ENCODE results near the gene BLVRB. TPM values are rescaled to one million over a fixed set of nuclear protein-coding genes. Genes with fewer than 3 reads are reported as not detected.

BLVRB gene
- total RNA-seq, 2 experiments from 2014 or later: 34.1 to 35.6 TPM

- Mint-ChIP-seq H3K27ac (peak overlapping the region; percentile 90), H3K27me3 (no peaks in the 10 kb centered on the region), H3K4me3 (peak overlapping the region; percentile 76), H3K36me3 (ENCODE audit: low read depth) (peaks cover 20% of the 10 kb centered on the region), H3K9me3 (ENCODE audit: low read depth) (no peaks in the 10 kb centered on the region), H3K4me1 (peaks cover 22% of the 10 kb centered on the region)
- DNase-seq (no peak), ATAC-seq (no peak)
- intact Hi-C loops (cut with DNase I, micrococcal nuclease): no loop called here
- ChIA-PET POLR2A (interaction anchor here (1.3 kb wide), 1 partner anchor 12 kb away, joined by 3 read pairs; no protein-coding TSS in a partner anchor), CTCF (interaction anchor here (0.7 to 2.6 kb wide), 4 partner anchors 9 to 144 kb away, joined by 3 to 14 read pairs (median 4); partner anchors contain the start of gene BLVRB)
Measured at GRCh38 chr19:40422748-40423566, 42.6 kb downstream of the BLVRB start.

GRCh38 chr19:40421993-40422747 is 43.4 kb downstream of the BLVRB start:
- H3K36me3 Mint-ChIP-seq (ENCODE audit: low read depth): peaks cover 20% of the 10 kb centered on the region
- no peaks in the 10 kb centered on the region for H3K9me3 Mint-ChIP-seq (ENCODE audit: low read depth)
- ChIA-PET CTCF (interaction anchor here (1.2 to 2.6 kb wide), 2 partner anchors 10 to 42 kb away, joined by 4 to 14 read pairs; partner anchors contain the start of gene BLVRB), POLR2A (interaction anchor here (0.5 to 1.7 kb wide), 2 partner anchors 19 to 333 kb away, joined by 4 to 7 read pairs; no protein-coding TSS in a partner anchor)
- peak overlapping the region; percentile 90 for H3K27ac Mint-ChIP-seq
- H3K4me1 Mint-ChIP-seq: peaks cover 28% of the 10 kb centered on the region
- ATAC-seq: no peak
- no peak for DNase-seq
- H3K27me3 Mint-ChIP-seq: no peaks in the 10 kb centered on the region
- H3K4me3 Mint-ChIP-seq: peak overlapping the region; percentile 76
- intact Hi-C loops (cut with DNase I, micrococcal nuclease): loop anchor here (1.0 to 2.0 kb wide), 8 partner anchors 17 to 329 kb away; partner anchors contain the start of genes ACTMAP (in 1 of the 2), BLVRB (in 1 of the 2), C19orf47 (in 1 of the 2) and PLD3 (in 1 of the 2)

DNA sequence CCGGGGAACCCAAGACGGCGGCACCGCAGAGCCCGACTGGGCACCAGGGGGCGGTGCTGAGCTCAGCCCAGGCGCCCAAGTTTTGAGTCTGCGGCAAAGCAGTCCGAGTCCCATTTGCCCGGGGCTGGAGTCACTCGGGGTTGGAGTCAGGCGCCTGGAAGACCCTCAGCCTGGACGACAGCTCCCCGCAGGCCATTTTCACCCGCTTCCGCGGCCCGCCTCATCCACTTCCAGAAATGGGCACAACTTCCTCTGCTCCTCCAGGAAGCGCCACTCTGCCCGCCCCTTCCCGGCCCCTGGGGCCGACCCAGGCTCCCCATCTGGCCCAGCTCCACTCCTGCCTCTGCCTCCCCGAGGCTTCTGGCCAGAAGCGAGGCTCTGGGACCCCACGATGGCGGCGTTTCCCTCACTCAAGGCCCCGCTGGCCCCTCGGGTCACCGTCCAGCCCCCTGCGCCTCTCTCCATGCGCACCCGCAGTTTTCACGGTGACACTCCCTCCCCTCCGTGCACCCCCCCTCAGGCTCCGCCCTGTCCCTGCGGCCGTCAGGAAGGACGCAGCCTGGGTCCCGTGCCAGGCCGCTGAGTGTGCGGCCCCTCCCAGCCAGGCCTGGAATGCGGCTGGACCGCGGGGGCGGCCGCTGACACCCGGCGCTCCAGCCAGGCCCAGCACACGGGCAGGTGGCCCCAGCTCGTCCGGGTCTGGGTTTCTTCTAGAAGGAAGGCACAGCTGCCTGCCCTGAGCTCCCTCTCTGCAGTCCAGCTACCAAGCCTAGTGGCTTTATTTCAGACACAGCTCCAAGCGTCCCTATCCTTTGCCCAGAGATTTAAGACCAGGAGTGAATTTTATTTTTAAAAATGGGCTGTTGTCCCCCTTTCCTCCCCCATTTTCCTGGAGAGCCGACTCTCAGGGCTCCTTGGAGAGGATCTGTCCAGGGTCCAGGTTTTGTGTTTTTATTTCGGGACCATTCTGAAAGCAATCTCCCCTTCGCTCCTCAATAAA is 44.5 kb downstream of the BLVRB start:
- H3K4me1 Mint-ChIP-seq: peaks cover 28% of the 10 kb centered on the region
- peaks cover 20% of the 10 kb centered on the region for H3K36me3 Mint-ChIP-seq (ENCODE audit: low read depth)
- ATAC-seq (peak; percentile 39), DNase-seq (peak; percentile 84)
- no peaks in the 10 kb centered on the region for H3K27me3 Mint-ChIP-seq
- ChIA-PET POLR2A (interaction anchor here (0.5 to 1.7 kb wide), 7 partner anchors 17 to 843 kb away, joined by 3 to 7 read pairs (median 3); partner anchors contain the start of gene BLVRB), CTCF (interaction anchor here (0.5 to 1.3 kb wide), 21 partner anchors 10 to 150 kb away, joined by 3 to 11 read pairs (median 4); partner anchors contain the start of genes BLVRB and SERTAD3)
- H3K4me3 Mint-ChIP-seq: peak overlapping the region; percentile 76
- peak overlapping the region; percentile 90 for H3K27ac Mint-ChIP-seq
- no peaks in the 10 kb centered on the region for H3K9me3 Mint-ChIP-seq (ENCODE audit: low read depth)
- intact Hi-C loops (cut with DNase I, micrococcal nuclease): loop anchor here (1.0 to 2.0 kb wide), 8 partner anchors 16 to 330 kb away; partner anchors contain the start of genes ACTMAP (in 1 of the 2), BLVRB (in 1 of the 2), C19orf47 (in 1 of the 2) and PLD3 (in 1 of the 2)

DNA sequence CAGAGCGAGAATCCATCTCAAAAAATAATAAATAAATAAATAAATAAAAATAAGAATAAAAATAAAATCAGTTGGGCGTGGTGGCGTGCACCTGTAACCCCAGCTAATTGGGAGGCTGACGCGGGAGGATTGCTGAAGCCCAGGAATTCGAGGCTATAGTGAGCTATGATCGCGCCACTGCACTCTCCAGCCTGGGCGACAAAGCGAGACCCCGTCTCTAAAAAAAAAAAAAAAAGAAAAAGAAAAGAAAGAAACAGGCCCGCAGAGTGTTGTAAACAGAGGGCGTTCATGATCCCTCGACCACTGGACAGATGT is 45.1 kb downstream of the BLVRB start:
- ATAC-seq (no peak), DNase-seq (no peak)
- intact Hi-C loops (cut with DNase I, micrococcal nuclease): loop anchor here (2.0 kb wide), 4 partner anchors 16 to 330 kb away; partner anchors contain the start of genes ACTMAP (in 1 of the 2) and SNRPA (in 1 of the 2)
- Mint-ChIP-seq H3K27ac (peak overlapping the region; percentile 83), H3K4me1 (peaks cover 24% of the 10 kb centered on the region), H3K36me3 (ENCODE audit: low read depth) (peaks cover 20% of the 10 kb centered on the region), H3K9me3 (ENCODE audit: low read depth) (no peaks in the 10 kb centered on the region), H3K4me3 (peak overlapping the region; percentile 76), H3K27me3 (no peaks in the 10 kb centered on the region)
- ChIA-PET POLR2A (interaction anchor here (0.5 to 1.7 kb wide), 5 partner anchors 17 to 195 kb away, joined by 3 to 7 read pairs (median 3); partner anchors contain the start of gene BLVRB), CTCF (interaction anchor here (0.6 to 1.3 kb wide), 19 partner anchors 11 to 507 kb away, joined by 3 to 11 read pairs (median 4); partner anchors contain the start of genes BLVRB and SERTAD3)

DNA sequence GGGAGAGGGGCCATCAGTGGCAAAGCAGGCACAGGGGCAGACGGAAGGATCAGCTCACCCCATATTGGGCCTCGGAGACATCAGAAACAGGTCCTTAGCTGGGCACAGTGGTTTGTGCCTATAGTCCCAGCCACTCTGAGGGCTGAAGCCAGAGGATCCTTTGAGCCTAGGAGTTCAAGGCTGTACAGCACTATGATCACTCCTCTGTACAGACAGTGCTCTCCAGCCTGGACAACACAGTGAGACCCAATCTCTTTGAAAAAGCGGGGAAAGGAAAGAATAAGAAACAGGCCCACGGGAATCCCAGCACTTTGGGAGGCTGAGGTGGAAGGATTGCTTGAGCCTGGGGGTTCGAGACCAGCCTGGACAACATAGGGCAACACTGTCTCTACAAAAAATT is 45.8 kb downstream of the BLVRB start:
- no peak for ATAC-seq
- H3K36me3 Mint-ChIP-seq (ENCODE audit: low read depth): peaks cover 18% of the 10 kb centered on the region
- H3K27me3 Mint-ChIP-seq: no peaks in the 10 kb centered on the region
- CTCF ChIA-PET: interaction anchor here (0.7 to 1.3 kb wide), 6 partner anchors 24 to 508 kb away, joined by 3 to 11 read pairs (median 5); partner anchors contain the start of gene SERTAD3
- no peak for DNase-seq
- POLR2A ChIA-PET: interaction anchor here (1.1 kb wide), 1 partner anchor 46 kb away, joined by 7 read pairs; the partner anchor contains the start of gene BLVRB
- peak overlapping the region; percentile 47 for H3K4me3 Mint-ChIP-seq
- peak overlapping the region; percentile 59 for H3K27ac Mint-ChIP-seq
- intact Hi-C loops (cut with DNase I, micrococcal nuclease): loop anchor here (2.0 kb wide), 4 partner anchors 15 to 331 kb away; partner anchors contain the start of genes ACTMAP (in 1 of the 2) and SNRPA (in 1 of the 2)
- H3K9me3 Mint-ChIP-seq (ENCODE audit: low read depth): no peaks in the 10 kb centered on the region
- H3K4me1 Mint-ChIP-seq: peaks cover 24% of the 10 kb centered on the region

DNA sequence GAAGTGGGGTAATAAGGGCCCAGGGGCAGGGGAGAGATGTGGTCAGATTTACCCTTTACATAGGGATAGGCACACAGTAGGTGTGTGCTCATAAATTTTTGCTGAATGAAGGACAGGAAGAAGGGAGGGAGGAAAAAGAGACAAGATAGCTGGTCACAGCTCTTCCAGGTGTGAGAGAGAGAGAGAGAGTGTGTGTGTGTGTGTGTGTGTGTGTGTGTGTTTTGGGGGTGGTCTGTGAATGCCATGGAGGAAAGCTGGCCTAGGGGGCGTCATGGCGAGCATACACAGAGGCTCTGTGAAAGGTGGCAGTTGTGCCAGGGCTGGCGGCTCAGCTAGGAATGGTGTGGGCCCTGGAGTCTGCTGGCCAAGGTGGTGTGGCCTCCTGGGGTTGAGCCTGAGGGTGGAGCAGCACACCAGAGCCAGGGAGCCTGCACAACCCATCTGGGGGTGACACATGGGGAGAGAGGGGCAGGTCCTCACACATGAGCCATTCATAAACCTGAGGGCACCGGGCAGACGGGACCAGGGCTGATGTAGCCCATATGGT is 46.4 kb downstream of the BLVRB start:
- no peak for DNase-seq
- POLR2A ChIA-PET: interaction anchor here (0.6 kb wide), 1 partner anchor 954 kb away, joined by 3 read pairs; no protein-coding TSS in a partner anchor
- no peak overlapping the region for H3K4me3 Mint-ChIP-seq

DNA sequence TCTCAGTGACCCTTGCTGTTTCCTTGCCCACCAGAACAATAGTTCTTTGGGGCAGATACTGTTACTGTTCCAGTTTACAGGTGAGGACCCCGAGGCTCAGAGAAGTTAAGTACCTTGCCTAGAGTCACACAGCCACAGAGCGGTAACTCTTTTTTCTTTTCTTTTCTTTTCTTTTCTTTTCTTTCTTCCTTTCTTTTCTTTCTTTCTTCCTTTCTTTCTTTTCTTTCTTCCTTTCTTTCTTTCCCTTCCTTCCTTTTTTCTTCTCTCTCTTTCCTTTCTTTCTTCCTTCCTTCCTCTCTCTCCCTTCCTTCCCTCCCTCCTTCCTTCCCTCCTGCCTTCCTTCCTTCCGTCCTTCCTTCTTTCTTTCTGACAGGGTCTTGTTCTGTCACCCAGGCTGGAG is 47.5 kb downstream of the BLVRB start:
- POLR2A ChIA-PET: no interaction called here
- intact Hi-C loops (cut with DNase I, micrococcal nuclease): no loop called here
- H3K27ac Mint-ChIP-seq: no peak overlapping the region

More for the DNA sequence above, 46.4 kb downstream of the BLVRB start:
- intact Hi-C loops (cut with DNase I, micrococcal nuclease): no loop called here
- ATAC-seq: no peak
- Mint-ChIP-seq H3K36me3 (ENCODE audit: low read depth) (peaks cover 13% of the 10 kb centered on the region), H3K27ac (peak overlapping the region; percentile 17), H3K4me1 (peaks cover 24% of the 10 kb centered on the region), H3K9me3 (ENCODE audit: low read depth) (no peaks in the 10 kb centered on the region), H3K27me3 (no peaks in the 10 kb centered on the region)
- CTCF ChIA-PET: no interaction called here

DNA sequence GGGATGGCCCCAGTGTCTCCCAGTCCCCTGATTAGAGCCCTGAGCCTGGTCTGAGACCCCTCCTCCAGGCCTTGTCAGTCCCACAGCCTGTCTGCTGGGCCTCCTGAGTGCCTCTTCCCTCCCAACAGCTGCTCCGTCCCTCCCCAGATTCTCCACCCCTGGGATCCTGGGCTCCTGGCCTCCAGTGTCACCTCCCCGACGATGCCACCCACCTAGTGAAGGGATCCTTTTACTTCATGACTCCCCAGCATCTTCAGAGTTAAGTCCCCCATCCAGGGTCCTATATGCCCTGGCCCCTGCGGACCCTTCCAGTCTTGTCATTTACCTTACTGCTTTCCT is 47.9 kb downstream of the BLVRB start:
- Mint-ChIP-seq H3K27ac (peak overlapping the region; percentile 3), H3K9me3 (ENCODE audit: low read depth) (no peaks in the 10 kb centered on the region), H3K4me3 (no peak overlapping the region), H3K36me3 (ENCODE audit: low read depth) (peaks cover 9% of the 10 kb centered on the region), H3K4me1 (peaks cover 22% of the 10 kb centered on the region), H3K27me3 (no peaks in the 10 kb centered on the region)
- intact Hi-C loops (cut with DNase I, micrococcal nuclease): no loop called here
- no peak for DNase-seq
- CTCF ChIA-PET: interaction anchor here (0.7 kb wide), 1 partner anchor 10 kb away, joined by 3 read pairs; no protein-coding TSS in a partner anchor
- no peak for ATAC-seq
- POLR2A ChIA-PET: interaction anchor here (0.6 kb wide), 1 partner anchor 207 kb away, joined by 5 read pairs; no protein-coding TSS in a partner anchor

More for the DNA sequence above, 47.5 kb downstream of the BLVRB start:
- Mint-ChIP-seq H3K9me3 (ENCODE audit: low read depth) (no peaks in the 10 kb centered on the region), H3K27me3 (no peaks in the 10 kb centered on the region), H3K4me3 (no peak overlapping the region), H3K36me3 (ENCODE audit: low read depth) (peaks cover 11% of the 10 kb centered on the region), H3K4me1 (peaks cover 22% of the 10 kb centered on the region)
- ATAC-seq (no peak), DNase-seq (no peak)
- CTCF ChIA-PET: interaction anchor here (0.7 to 0.8 kb wide), 3 partner anchors 10 to 116 kb away, joined by 3 to 4 read pairs (median 3); no protein-coding TSS in a partner anchor

- ChIA-PET POLR2A (interaction anchor here (0.6 to 1.2 kb wide), 2 partner anchors 9 to 208 kb away, joined by 4 to 5 read pairs; no protein-coding TSS in a partner anchor), CTCF (interaction anchor here (0.7 to 1.2 kb wide), 3 partner anchors 9 to 47 kb away, joined by 3 read pairs; no protein-coding TSS in a partner anchor)
- Mint-ChIP-seq H3K9me3 (ENCODE audit: low read depth) (no peaks in the 10 kb centered on the region), H3K36me3 (ENCODE audit: low read depth) (peaks cover 4% of the 10 kb centered on the region), H3K27ac (peak overlapping the region; percentile 3), H3K4me1 (peaks cover 16% of the 10 kb centered on the region), H3K27me3 (no peaks in the 10 kb centered on the region), H3K4me3 (no peak overlapping the region)
- DNase-seq (peak; percentile 45), ATAC-seq (peak; percentile 13)
- intact Hi-C loops (cut with DNase I, micrococcal nuclease): no loop called here
Measured at GRCh38 chr19:40416918-40417642, 48.5 kb downstream of the BLVRB start.

Data from activated CD4-positive, alpha-beta T cell treated with anti-CD3 and anti-CD28 coated beads for 36 hours (primary cell).